Measurements from ENCODE around the gene PLCB3.
"Not testable (repeated sequence)": the region's sequence is repeated elsewhere in the genome, so short reads cannot be mapped to it uniquely, and the experiment has no call there.

The PLCB3 gene

DNA sequence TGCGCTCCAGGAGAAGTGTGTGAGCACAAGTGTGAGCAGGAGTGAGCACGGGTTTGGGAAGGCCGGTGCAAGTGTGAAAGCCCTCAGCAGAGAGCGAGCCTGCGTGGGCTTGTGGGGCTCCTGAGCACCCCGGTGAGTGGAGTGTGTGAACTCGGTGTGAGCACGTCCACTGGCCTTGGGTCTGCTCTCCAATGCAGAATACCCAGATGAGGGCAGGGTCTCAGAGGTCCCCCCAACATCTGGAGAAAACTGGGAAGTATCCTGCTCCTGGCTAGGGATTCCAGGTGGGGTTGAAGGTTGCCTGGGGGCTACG lies 55.2 kb downstream of the PLCB3 start:
- no peak for DNase-seq

DNA sequence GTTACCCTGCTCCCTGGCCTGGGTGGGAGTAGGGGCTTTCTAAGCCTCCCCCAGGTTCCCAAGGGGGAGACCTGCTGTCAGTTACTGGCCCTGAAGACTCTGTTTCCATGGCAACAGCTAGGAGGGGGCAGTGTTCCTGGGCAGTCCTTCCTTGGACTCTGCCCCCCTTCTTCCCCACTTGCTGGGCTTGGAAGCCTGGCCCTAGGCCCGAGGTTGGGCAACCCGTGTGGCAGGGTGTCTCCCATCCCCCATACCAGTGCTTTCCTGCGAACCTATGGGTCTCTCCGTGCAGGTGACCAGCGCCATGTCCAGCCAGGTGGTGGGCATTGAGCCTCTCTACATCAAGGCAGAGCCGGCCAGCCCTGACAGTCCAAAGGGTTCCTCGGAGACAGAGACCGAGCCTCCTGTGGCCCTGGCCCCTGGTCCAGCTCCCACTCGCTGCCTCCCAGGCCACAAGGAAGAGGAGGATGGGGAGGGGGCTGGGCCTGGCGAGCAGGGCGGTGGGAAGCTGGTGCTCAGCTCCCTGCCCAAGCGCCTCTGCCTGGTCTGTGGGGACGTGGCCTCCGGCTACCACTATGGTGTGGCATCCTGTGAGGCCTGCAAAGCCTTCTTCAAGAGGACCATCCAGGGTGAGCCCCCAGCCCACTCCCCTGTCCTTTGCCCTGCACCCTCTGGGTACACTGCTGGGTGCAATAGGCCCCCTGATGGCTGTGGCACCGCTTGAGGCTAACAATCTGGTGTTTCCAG lies 55.7 kb downstream of the PLCB3 start:
- no peak for DNase-seq

DNA sequence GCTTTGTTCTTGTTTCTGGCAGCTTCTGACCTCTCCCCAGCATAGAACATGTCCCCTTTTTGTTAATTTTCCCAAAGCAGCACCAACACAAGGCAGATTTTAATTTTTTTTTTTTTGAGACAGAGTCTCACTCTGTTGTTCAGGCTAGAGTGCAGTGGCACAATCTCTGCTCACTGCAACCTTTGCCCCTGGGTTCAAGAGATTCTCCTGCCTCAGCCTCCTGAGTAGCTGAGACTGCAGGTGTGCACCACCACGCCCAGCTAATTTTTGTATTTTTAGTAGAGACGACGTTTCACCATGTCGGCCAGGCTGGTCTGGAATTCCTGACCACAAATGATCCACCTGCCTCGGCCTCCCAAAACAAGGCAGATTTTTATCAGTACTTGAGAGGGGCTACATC lies 56.5 kb downstream of the PLCB3 start:
- DNase-seq: not testable (repeated sequence)

DNA sequence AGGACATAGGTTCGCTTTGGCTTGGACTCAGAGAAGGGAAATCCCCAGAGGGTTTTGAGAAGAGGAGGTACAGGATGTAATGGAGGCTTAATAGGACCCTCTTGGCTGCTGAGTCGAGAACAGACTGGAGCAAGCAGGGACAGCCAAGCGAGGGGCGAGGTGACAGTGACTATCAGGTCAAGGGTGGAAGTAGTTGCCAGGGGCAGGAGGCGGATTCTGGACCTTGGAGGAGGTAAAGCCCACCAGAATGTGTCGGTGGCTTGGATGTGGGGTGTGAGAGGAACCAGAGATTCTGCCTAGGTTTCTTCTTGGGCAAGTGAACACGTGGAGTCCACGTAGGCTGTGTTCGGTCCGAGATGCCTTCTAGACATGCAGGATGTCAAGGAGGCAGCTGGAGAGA lies 61.6 kb downstream of the PLCB3 start:
- DNase-seq: no peak

DNA sequence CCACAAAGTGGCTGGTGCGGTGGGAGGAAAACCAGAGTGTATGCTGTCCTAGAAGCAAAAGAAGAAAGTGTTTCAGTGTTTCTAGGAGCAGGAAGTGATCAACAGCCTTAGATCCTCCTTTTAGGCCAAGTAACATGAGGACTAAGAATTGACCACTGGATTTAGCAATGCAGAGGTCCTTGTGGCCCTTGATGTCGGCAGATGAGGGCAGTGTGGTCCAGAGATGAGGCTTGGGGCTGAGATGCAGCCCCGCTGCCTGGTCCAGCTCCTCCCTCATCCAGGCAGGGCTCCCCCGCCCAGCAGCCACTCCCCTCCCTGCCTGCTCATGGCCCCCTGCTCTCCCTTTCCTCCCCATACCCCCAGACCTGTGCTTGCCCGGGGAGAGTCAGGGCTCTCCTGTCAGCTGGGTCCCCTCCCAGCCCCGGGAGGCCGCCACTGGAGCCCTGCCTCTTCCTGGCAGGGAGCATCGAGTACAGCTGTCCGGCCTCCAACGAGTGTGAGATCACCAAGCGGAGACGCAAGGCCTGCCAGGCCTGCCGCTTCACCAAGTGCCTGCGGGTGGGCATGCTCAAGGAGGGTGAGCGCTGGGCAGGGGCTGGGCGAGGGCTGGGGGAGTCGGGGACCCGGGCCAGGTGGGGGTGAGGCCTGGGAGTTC lies 62.3 kb downstream of the PLCB3 start:
- no peak for DNase-seq

DNA sequence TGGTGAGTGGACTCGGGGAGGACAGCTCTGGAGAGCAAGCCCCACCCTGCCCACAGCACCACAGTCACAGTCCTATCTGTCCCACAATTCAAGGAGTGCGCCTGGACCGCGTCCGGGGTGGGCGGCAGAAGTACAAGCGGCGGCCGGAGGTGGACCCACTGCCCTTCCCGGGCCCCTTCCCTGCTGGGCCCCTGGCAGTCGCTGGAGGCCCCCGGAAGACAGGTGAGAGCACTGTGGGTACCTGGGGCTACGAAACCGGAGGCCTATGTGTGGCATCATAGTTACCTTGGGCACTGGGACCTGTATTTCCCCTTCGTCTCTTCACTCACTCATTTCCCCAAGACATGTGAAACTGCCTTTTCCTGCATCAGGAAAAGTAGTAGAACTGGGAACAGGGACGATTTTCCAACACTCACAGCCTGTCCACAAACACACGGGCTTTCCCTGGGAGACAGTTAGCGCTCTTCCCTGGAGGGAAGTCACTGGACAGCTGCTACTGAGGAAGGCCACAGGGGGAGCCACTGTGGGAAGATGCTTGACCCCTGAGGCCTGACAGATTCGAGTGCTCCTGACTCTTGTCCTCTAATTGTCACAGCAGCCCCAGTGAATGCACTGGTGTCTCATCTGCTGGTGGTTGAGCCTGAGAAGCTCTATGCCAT lies 62.9 kb downstream of the PLCB3 start:
- DNase-seq: no peak

DNA sequence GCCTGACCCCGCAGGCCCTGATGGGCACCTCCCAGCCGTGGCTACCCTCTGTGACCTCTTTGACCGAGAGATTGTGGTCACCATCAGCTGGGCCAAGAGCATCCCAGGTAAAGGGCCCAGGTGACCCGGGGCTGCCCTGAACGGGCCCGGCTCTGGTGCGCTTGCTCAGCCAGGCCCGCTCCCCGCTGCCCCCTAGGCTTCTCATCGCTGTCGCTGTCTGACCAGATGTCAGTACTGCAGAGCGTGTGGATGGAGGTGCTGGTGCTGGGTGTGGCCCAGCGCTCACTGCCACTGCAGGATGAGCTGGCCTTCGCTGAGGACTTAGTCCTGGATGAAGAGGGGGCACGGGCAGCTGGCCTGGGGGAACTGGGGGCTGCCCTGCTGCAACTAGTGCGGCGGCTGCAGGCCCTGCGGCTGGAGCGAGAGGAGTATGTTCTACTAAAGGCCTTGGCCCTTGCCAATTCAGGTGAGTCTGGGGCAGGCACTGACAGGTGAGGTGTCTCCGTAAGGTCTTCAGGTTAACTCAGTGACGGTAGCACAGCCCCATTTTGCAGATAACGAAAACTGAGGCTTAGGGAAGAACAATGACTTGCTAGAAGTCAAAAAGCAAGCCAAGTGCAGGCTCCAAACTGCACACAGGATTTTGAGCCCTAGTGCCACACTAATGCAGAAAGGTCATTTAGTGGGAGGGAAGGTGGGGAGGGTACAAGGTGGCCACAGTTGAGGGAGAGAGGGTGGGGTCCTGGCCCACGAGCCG lies 63.7 kb downstream of the PLCB3 start:
- no peak for DNase-seq

DNA sequence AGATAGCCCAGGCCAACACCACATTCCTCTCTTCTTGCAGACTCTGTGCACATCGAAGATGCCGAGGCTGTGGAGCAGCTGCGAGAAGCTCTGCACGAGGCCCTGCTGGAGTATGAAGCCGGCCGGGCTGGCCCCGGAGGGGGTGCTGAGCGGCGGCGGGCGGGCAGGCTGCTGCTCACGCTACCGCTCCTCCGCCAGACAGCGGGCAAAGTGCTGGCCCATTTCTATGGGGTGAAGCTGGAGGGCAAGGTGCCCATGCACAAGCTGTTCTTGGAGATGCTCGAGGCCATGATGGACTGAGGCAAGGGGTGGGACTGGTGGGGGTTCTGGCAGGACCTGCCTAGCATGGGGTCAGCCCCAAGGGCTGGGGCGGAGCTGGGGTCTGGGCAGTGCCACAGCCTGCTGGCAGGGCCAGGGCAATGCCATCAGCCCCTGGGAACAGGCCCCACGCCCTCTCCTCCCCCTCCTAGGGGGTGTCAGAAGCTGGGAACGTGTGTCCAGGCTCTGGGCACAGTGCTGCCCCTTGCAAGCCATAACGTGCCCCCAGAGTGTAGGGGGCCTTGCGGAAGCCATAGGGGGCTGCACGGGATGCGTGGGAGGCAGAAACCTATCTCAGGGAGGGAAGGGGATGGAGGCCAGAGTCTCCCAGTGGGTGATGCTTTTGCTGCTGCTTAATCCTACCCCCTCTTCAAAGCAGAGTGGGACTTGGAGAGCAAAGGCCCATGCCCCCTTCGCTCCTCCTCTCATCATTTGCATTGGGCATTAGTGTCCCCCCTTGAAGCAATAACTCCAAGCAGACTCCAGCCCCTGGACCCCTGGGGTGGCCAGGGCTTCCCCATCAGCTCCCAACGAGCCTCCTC lies 64.6 kb downstream of the PLCB3 start:
- not testable (repeated sequence) for DNase-seq

DNA sequence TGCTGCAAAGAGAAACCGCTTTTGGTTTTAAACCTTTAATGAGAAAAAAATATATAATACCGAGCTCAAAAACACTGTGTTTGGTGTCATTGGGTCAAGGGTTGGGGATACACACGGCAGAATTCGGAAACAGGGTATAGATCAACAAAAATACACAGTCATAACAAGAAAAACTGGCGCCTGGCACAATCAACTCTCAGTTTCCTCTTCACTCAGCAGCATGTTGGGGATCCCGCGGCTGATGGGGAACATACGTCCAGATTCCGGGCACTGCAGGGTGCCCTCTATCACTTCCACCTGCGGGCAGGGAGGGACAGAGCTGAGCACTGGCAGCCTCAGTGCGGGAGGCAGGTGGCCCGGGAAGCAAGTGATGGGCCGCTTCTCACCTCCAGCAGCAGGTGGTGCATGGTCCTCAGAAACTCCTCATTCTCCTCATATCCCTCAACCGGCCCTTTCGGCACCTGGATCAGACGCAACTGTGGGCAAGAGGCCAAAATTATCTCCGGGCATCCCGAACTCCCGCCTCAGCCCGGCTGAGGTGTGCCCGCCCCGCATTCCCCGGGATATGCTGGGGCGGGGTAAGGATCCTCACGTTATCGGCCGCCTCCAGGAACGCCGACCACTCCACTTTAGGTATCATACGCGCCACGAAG lies 65.5 kb downstream of the PLCB3 start:
- no peak for DNase-seq

DNA sequence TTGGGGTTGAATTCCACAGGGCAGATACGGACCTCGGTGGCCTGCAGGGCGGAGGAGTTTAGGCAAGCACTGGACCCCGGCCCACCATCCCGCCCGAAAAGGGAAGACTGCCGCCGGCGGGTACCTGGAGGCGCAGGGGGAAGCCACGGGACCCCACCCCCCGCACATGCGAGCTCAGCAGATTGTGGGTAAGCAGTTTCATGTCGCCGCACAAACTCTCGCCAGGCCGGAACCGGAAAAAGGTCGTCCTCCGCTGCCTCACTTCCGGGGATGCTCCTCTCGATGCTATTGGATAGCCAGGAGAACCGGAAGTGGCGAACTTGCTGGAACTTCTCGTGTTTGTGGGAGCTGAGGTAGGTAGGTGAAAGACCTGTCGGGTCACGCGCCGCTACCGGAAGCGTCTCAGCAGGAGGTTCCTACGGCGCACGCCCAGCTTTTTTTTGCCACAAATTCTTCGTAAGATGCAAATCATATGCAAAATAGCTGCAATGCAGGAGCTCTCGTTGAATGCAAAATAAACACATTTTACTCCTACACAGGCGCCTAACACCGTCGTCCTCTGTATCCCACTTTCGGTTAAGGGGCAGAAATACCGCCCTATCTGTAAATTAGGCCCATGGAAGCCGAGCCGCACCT lies 66.1 kb downstream of the PLCB3 start, which contains the start of gene TRMT112:
TRMT112 (minus strand) TSS at position 235 of the 636 bp plus-strand sequence; CDS start at position 202, 33 bp downstream.
- DNase-seq: peak; percentile 84 to 94 (median 90)

DNA sequence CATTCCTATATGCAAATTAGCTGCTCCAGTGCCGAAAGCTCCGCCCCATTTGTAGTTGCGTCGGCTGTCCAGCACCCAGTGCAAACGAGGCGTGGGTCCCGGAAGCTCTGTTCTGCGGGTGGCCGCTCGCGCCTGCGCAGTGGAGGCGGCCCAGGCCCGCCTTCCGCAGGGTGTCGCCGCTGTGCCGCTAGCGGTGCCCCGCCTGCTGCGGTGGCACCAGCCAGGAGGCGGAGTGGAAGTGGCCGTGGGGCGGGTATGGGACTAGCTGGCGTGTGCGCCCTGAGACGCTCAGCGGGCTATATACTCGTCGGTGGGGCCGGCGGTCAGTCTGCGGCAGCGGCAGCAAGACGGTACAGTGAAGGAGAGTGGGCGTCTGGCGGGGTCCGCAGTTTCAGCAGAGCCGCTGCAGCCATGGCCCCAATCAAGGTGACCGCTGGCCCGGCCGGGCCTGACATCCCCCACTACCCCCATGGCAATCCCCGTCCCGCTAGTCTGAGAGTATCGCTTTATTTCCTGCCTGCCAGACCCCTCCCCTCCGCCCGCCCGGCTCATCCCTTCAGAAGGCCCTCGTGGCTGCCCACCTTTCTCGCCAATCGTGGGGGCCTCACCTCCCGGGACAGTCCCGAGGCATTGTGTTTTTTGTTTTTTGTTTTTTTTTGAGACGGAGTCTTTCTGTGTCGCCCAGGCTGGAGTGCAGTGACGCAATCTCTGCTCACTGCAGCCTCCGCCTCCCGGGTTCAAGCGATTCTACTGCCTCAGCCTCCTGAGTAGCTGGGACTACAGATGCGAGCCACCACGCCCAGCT lies 66.8 kb downstream of the PLCB3 start, which contains the start of gene PRDX5:
PRDX5 (plus strand) TSS at position 161 of the 805 bp plus-strand sequence; CDS start at position 256, 95 bp downstream.
- DNase-seq: peak; percentile 78 to 93 (median 89)

All from activated CD4-positive, CD25-positive, alpha-beta regulatory T cell (primary cell).